Colonic mucosa (tissue), 4 donors: ENCODE results near the gene KDM6A. TPM values are rescaled to one million over a fixed set of nuclear protein-coding genes. Genes with fewer than 3 reads are reported as not detected.

Experiments
- DNase-seq: peaks from one replicate; pipeline ENCODE4 v3.0.0-alpha.2; 2020
- H3K27ac ChIP-seq: fragments of 200-600 bp; one replicate; pipeline ENCODE4 v1.8.0; 2021
- H3K27me3 ChIP-seq: fragments of 200-600 bp; one replicate; pipeline ENCODE4 v1.8.0; 2021
- H3K36me3 ChIP-seq: fragments of 200-600 bp; one replicate; pipeline ENCODE4 v1.8.0; 2021
- H3K4me1 ChIP-seq: fragments of 200-600 bp; one replicate; pipeline ENCODE4 v1.8.0; 2021; ENCODE audit warnings: mild to moderate bottlenecking
- H3K4me3 ChIP-seq: fragments of 200-600 bp; one replicate; pipeline ENCODE4 v1.8.0; 2021
- H3K9ac ChIP-seq, 2 donors: one replicate each; pipeline ENCODE4 v1.7.0; 2013; ENCODE audit warnings: control low read depth in 2 of 2, low read depth in 2 of 2, low read length in 2 of 2
- H3K9me3 ChIP-seq: fragments of 200-600 bp; one replicate; pipeline ENCODE4 v1.8.0; 2021
- intact Hi-C: fragments of 100-400 bp; cut with DNase I; formaldehyde crosslinking; loops from one replicate; pipeline ENCODE4 v1.14.1; 2022
- total RNA-seq, 2 donors: library from RNA; stranded (reverse); fragmentation: NEBNext Ultra II Directional in 1 of 2; extraction: Animal tissue kit (Norgen Biotek cat#: 25700) in 1 of 2; gene quantifications; one replicate each; pipeline ENCODE4 v1.2.1, GENCODE V29; 2021
- TF ChIP-seq, protein P1 (sequence below): fragments of 200-600 bp; IDR thresholded peaks from one replicate; pipeline ENCODE4 v1.8.0; 2022; ENCODE audit warnings: antibody characterized with exemption, mild to moderate bottlenecking
- donor health status: healthy.
- donor health status: DM: no; HTN: no; CAD: no.
- donor health status: DM: no; HTN: no; CAD: no.

KDM6A gene
- total RNA-seq, 2 donors from 2014 or later: 31.6 to 45.3 TPM

DNA sequence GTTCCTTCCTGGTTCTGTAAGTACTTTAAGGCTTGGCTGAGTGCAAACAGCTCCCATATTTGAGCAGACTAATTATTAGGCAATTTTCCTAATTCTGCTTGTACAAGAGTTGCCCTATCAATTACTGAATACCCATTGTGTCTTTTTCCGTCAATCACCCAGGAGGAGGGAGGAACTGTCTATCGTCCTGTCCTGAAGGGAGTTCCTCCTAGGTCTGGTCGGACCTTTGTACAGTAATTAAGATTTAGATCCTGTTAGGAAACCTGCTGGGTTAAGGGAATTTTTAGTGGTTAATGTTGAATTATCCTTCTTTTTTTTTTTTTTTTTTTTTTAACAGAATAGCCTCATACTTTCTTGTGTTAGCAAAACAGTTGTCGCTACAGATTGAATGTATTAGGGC, 130.1 kb downstream of the KDM6A start:
- Histone ChIP-seq H3K9ac (no peak overlapping the region), H3K4me1 (peaks cover 13% of the 10 kb centered on the region), H3K27ac (no peak overlapping the region), H3K27me3 (no peaks in the 10 kb centered on the region), H3K9me3 (no peaks in the 10 kb centered on the region), H3K36me3 (no peaks in the 10 kb centered on the region), H3K4me3 (no peak overlapping the region)
- intact Hi-C loops: no loop called here
- no peak for DNase-seq
- TF ChIP-seq, protein P1, sequence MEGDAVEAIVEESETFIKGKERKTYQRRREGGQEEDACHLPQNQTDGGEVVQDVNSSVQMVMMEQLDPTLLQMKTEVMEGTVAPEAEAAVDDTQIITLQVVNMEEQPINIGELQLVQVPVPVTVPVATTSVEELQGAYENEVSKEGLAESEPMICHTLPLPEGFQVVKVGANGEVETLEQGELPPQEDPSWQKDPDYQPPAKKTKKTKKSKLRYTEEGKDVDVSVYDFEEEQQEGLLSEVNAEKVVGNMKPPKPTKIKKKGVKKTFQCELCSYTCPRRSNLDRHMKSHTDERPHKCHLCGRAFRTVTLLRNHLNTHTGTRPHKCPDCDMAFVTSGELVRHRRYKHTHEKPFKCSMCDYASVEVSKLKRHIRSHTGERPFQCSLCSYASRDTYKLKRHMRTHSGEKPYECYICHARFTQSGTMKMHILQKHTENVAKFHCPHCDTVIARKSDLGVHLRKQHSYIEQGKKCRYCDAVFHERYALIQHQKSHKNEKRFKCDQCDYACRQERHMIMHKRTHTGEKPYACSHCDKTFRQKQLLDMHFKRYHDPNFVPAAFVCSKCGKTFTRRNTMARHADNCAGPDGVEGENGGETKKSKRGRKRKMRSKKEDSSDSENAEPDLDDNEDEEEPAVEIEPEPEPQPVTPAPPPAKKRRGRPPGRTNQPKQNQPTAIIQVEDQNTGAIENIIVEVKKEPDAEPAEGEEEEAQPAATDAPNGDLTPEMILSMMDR: no peak

DNA sequence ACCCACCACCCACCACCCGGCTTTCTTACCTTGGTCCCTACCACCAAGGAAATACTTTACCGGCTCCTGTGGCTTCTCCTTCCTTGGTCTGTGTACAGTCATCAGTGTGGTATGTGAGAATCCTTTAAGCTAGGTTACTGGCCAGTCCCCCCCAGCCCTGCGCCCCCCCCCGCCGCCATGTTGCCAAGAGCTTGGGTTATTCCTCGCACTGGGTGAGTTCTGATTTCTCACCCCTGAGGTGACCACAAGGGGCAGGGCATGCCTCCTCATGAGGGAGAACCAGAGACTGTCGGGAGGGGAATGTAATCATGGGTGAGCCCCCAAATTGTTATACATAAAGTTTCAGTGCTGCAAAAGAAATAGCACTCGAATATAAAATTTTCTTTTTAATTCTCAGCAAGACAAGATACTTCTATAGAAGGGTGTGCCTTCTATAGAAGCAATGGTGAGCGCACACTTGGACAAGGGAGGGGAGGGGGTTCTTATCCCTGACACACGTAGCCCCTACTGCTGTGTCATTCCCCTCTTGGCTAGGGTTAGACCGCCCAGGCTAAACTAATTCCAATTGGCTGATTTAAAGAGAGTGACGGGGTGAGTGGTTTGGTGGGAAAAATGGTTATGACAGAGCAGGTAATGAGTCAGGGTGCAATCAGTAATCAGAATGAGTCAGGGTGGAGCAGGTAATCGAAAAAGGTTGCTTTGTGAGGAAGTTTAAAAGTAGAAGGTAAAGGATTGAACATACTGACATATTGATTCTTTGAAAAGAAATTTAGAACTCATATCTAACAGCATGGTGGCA, 133.2 kb downstream of the KDM6A start:
- no peak for DNase-seq
- Histone ChIP-seq H3K9ac (no peak overlapping the region), H3K27ac (no peak overlapping the region), H3K9me3 (no peaks in the 10 kb centered on the region), H3K4me1 (peaks cover 5% of the 10 kb centered on the region), H3K36me3 (no peaks in the 10 kb centered on the region), H3K4me3 (no peak overlapping the region), H3K27me3 (no peaks in the 10 kb centered on the region)
- TF ChIP-seq, protein P1: no peak
- intact Hi-C loops: no loop called here

DNA sequence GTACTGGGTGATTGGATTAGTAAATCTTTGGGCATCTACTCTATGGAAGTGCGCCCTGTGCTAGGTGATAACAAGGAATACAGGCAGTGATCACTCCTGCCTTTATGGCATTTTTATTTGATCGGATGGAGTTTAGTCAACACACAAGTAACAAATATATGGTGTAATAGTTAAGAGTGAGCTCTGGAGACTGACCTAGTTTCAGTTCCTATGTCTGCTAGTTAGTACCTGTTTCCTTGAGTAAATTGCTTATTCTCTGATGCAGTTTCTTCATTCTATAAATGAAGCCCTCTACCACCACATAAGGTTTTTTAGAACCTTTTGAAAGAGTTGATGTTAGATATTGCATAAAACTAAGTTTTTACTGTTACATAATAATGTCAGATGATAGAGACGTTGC, 134.6 kb downstream of the KDM6A start:
- Histone ChIP-seq H3K27me3 (no peaks in the 10 kb centered on the region), H3K9ac (no peak overlapping the region), H3K4me3 (no peak overlapping the region), H3K4me1 (no peaks in the 10 kb centered on the region), H3K9me3 (no peaks in the 10 kb centered on the region), H3K27ac (no peak overlapping the region), H3K36me3 (no peaks in the 10 kb centered on the region)
- TF ChIP-seq, protein P1: no peak
- DNase-seq: no peak
- intact Hi-C loops: no loop called here

DNA sequence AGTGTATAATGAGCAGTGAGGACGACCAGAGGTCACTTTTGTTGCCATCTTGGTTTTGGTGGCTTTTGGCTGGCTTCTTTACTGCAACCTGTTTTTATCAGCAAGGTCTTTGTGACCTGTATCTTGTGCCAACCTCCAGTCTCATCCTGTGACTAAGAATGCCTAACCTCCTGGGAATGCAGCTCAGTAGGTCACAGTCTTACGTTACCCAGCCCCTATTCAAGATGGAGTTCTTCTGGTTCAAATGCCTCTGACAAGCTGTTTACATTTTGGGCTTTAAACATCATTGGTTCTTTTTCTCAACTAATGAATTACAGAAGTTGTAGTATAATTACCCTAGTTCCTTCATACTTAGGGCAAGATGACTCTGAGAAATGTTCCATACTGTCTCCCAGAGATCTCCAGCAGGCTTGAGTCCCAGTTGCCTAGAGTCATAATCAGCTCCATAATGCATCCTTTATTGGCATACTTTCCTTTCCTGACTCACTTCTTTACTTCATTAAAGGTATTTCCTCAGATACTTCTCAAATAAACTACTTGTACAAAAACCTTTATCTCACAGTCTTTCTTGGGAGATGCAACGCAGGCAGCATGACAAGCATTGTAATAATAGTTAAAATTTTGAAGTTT, 136.5 kb downstream of the KDM6A start:
- H3K9me3 ChIP-seq: no peaks in the 10 kb centered on the region
- intact Hi-C loops: no loop called here
- no peak for DNase-seq
- TF ChIP-seq, protein P1: no peak
- no peaks in the 10 kb centered on the region for H3K36me3 ChIP-seq
- H3K4me1 ChIP-seq: no peaks in the 10 kb centered on the region
- no peaks in the 10 kb centered on the region for H3K27me3 ChIP-seq
- no peak overlapping the region for H3K4me3 ChIP-seq
- no peak overlapping the region for H3K27ac ChIP-seq
- no peak overlapping the region for H3K9ac ChIP-seq

DNA sequence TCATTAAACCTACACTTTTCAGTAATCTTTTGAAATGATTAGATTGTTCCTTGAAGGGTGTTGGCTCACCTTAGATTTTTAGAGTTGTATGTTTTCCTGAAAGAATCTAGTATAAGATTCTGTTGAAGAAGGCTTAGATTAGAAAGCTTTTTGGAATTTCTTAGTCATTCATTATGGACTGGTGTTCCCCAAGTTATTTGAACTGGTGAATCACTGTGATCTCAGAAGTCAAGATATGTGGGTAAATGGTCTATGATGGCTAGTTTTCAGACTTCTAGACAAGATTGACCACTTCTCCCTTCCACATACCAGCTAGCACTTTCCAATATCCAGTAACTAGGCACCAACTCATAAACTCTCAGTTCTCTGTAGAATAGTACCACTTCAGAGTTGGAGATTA, 138.1 kb downstream of the KDM6A start:
- TF ChIP-seq, protein P1: no peak
- Histone ChIP-seq H3K9me3 (no peaks in the 10 kb centered on the region), H3K9ac (no peak overlapping the region), H3K4me1 (no peaks in the 10 kb centered on the region), H3K36me3 (no peaks in the 10 kb centered on the region), H3K4me3 (no peak overlapping the region), H3K27ac (no peak overlapping the region), H3K27me3 (no peaks in the 10 kb centered on the region)
- intact Hi-C loops: no loop called here
- DNase-seq: no peak
